Activated naive CD4-positive, alpha-beta T cell treated with anti-CD3 and anti-CD28 coated beads, Interleukin-2, amount 50 U/mL, for 16 hours (primary cell): ENCODE measurements around the gene PPP1R1C.
A peak's percentile ranks its signal among the peaks of the same experiment; 100 is the strongest.
"Not testable (repeated sequence)": the region's sequence is repeated elsewhere in the genome, so short reads cannot be mapped to it uniquely, and the experiment has no call there.

Experiments used
- DNase-seq: peaks from one replicate; pipeline ENCODE4 v3.0.0-alpha.2; 2020

PPP1R1C gene, protein sequence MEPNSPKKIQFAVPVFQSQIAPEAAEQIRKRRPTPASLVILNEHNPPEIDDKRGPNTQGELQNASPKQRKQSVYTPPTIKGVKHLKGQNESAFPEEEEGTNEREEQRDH

DNA sequence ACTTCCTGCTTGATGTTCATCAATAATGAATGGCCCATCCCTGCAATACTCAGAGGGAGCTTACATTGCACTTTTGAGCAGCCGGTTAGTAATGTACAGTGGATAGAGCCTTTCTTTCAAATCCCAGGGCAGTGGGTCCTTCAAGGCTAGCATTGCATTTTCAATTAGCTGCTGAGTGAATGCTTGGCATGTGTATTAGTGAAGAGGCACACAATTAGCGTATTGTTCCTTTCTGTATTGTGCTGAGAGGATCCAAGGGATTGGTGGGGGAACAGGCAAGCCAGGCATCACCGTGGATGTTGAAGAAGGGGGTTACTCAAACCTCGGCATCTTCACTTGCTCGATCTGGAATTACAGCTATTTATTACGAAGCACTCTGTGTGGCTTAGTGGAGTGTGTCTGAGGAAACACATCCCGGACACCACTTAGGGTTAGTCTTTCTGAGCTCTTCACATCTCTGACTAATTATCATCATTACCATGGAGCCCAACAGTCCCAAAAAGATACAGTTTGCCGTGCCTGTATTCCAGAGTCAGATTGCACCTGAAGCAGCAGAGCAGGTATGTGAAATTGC, at the start of gene PPP1R1C:
Gene PPP1R1C (plus strand): TSS at position 222 of the 574 bp plus-strand sequence. CDS start 258 bp downstream, at position 480.
- DNase-seq = no peak

DNA sequence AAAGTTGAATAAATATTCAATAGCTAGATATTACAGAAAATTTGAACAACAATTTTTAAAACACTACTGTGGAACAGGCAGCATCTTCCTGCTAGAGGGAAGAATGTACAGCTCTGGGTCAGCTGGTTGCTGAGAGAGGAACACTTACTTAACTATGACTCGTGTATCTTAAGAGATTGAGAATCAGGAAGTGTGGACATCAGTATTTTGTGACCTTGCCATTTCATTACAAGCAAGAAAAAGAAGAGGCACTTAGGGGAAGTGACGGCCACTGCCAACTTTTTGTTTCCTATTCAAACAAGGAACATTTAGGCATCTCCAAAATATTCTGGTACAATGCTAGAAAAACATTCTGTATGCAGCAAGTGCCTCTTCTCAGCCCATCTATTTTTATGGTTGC, 48.2 kb upstream of the PPP1R1C start:
- DNase-seq = no peak

DNA sequence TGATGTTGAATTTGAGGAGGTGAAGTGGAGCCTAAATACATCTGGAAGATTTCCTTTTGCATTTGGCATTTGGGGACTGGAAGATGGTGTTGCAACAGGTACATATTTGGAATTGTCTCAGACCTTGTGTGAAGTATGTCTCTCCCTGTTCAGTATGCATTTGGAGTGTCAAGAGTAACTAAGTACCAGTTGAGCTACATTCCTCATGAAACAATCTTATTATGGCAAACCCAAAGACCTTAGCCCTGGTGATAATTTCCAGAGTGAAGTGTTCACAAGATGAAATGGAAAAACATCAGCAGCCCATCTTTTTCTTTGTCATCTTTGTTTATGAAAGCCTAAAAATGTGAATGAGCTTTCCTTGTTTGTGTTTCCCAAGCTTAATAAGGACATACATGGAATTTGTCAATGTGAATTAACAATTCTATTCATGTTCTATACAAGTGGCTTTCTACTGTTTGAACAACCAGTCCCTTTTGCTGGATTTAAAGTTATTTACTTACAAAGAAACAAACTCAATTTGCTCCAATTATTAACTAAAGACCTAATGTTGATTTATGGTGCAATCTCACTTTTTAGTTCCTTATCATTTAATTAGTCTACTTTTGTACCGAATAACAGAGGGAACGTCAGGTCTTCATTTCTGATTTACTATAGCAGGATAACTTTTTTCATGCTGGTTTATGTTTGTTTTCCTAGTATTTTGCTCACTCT, 42.1 kb upstream of the PPP1R1C start:
- DNase-seq = no peak

DNA sequence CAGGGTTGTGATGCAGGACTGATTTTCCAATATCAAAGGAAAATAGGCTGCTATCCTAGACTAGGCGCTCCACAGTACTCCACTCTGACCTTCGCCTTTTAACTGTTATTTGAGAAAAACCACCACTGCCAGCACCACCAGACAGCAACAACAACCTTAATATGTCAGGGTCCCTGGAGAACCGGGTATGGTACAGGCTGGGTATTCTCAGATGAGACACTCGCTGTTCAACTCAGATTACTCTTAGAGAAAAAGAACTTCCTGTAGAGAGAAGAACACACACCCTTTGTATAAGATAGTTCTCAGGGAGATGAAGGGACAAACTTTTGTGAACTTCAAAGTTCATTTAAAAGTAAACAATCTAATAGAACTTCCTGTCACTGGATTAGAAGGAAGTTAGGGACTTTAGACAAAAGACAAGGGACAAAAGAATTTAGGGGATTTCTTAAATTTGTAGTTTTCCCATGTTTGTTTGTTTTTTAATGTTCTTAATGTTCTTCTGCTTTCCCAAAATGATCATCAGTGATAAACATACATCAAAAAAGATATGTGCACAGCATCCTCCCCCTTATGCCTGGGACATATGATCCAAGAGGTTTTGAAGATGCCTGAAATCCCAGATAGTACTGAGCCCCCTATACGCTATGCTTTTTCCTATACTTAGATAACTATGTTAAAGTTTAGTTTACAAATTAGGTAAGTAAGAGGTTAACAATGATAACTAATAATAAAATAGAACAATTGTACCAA, 41.3 kb upstream of the PPP1R1C start:
- no peak for DNase-seq

DNA sequence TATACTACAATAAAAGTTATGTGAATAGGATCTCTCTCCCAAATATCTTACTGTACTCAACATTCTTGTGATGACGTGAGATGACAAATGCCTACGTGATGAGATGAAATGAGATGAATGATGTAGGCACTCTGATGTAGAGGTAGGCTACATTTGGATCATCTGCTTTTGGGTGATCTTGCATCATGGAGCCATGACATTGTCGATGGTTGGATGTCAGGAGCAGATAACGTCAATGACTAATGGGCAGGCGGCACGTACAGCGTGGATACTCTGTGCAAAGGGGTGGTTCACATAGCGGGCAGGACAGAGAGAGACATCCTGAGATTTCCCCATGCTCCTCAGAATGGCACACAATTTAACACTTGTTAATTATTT, 40.8 kb upstream of the PPP1R1C start:
- no peak for DNase-seq

DNA sequence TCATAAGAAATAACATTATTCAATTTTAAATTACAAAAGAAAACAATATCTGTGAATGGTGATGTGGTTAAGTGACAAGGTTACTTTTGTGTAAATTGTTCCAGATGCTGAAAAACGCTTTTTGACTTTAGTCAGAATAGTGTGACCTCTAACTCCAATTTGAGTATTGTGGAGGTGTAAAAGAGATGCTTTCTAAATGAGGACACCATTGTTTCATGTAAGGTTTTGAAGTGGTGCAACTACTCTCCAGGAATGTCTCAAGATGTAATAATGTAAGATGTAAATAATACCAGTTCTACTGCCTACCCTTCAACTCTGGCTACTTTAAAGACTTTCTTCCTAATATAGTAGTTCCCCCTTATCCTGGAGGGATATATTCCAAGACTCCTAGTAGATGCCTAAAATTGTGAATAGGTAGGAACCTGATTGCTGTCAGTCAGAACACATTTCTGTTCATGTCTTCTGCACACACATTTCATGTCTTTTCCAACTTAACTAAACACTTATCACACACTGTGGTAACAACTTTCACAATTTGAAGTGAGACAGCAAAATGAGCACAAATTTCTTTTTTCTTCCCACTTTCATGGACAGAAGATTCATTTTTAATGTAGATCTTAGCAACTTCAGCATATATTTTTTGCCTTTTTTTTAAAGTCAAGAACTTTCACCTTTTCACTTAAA, 39.1 kb upstream of the PPP1R1C start:
- no peak for DNase-seq

DNA sequence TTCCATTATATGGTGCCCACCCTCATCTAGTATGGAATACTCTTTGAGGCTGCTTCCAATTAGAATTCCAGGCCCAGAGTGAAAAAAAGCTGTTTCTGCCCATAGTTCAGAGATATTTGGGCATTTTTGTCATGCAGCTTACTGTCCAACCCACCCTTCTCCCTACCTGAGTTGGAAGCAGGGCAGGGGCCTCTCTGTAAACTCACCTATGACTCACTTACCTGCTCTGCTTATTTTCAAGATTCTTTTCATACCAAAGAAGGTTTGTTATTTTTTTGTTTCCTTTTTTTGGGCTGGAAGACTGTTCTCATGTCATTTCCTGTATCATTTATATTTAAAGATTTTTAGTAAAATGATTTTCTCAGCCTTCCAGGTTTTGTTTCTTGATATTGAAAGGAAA, 38.4 kb upstream of the PPP1R1C start:
- DNase-seq = no peak

DNA sequence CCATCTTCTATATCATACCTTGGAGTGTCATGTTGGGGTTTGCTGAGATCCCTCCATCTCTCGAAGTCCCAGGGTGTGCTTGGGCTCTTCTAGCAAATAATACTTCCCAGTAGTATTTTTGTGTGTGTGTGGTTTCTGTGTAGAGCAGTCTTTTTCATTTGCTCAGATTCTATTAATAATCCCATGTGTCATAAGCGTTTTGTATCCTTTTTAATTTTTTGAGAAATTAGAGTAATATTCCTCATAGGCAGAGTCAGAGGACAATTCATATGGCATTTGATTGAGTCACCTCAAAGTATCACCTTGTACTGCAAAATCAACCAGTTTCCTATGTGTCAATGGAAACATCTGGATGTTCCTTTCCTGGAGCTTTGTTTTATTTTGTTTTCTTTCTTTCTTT, 37.4 kb upstream of the PPP1R1C start:
- no peak for DNase-seq

DNA sequence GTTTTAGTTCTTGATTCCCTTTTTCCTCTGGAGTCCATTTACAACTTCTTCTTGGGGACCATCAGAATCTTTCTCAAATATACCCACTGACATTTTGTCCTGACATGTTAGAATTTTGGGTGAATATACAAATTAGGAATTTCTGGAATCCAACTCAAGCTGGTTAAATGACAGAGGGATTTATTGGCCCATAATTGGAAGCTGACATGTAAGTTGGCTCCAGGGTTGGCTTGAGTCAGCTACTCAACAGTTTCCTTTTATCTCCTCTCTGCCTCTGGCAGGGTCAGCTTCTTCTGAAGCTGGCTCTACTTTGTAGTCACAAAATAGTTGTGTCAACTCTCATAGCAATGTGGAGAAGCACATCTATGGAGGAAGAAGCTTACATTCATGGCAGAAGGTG, 36.6 kb upstream of the PPP1R1C start:
- DNase-seq = no peak

DNA sequence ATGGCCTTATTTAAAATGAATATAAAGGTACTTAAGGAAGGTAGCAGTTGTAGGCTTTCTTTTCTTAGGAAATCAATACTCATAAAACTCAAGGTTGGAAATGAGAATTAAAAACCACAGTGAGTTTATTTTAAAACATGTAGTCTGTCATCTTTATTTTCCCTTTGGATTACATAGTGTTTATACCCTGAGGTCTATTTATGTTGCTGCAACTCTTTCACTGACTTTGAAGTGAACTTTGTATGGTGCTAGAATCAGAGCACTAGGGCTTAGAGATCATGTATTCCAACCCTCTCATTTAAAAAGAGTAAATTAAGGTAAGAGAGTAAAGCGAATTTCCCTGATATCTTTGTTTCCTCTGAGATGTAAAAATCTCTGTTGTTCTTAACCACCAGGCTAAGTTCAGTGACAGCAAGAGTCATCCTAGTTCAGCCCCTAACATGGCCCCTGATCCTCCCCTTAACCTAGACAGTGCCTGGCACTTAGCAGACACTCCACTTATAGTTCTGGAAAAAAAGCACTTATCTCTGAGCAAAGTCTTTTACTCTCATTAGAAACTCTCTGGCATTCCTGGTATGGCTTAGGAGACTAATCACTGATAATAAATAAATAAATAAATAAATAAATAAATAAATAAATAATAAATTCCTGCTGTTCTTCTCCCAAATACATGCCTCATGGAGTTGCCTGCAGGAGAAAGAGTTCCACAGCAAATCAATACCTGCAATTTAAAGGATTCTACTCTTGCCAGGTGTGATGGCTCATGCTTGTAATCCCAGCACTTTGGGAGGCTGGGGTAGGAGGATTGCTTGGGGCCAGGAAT, 33.0 kb upstream of the PPP1R1C start:
- no peak for DNase-seq

DNA sequence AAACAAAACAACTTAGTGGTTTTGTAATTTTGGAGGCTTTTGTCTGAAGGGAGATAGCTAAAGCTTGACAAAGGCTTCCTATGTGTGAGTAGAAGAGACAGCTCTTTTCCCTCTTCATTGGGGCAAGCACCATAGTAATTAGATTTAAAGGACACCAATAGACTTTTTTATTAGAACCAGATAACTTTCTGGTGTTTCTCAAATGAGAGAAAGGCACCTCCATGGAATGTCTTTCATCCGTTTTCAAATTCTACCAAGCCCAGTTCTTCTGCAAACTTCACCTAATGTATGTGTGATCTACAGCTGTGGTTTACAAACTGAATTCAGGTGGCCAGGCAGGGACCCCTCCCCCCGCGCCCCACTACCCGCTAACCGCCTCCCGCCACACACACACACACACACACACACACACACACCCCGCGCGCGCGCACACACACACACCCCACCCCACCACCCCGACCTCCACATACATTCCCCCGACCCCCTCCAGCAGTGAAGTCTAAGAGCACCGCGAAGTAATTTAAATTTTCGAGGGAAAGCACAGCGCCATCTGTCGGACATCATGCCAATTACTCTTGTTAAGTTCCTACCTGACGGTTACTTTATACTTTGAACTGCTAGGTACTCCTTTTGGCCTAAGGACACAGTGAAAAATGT, 31.6 kb upstream of the PPP1R1C start:
- DNase-seq = peak; percentile 58

DNA sequence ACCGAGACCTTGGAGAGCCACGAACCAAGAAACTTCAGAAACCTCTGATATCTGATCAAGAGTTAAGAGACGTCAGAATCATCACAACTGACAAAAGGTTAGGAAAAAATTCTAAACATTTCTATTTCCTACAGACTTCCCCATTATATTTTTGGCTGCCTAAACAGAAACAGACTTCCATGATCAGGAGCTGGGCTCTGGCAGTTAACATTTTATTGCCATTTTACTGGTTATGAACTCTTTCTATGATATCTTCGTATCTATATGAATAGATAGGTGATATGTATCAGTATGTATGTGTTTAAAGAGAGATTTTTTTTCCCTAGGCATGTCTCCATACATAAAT, 31.1 kb upstream of the PPP1R1C start:
- DNase-seq = no peak

DNA sequence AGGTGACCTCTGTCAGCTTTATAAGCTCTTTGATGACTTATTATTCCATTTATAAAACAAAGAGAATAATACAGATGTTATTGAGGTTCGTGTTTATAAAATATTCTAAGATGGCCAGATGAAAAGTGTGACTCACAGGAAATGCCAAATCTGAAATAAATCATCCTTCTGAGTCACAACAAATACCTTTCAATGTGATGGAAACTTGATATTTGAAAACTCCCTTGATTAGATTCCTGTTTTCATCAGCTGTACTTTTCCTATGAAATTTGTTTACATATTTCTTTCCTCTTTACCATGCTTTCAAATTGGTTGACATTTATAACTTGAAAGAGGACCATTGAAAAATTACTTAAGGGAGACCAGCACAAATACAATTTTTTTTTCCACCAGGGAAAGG, 30.6 kb upstream of the PPP1R1C start:
- no peak for DNase-seq

DNA sequence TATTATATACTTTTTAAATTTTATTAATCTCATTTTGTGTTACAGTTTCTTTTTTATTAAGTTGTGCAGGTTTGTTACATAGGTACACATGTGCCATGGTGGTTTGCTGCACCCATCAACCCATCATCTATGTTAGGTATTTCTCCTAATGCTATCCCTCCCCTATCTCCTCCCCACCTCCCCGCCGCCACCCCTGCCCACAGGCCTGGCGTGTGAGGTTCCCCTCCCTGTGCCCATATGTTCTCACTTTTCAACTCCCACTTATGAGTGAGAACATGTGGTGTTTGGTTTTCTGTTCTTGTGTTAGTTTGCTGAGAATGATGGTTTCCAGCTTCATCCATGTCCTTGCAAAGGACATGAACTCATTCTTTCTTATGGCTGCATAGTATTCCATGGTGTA, 29.8 kb upstream of the PPP1R1C start:
- not testable (repeated sequence) for DNase-seq

DNA sequence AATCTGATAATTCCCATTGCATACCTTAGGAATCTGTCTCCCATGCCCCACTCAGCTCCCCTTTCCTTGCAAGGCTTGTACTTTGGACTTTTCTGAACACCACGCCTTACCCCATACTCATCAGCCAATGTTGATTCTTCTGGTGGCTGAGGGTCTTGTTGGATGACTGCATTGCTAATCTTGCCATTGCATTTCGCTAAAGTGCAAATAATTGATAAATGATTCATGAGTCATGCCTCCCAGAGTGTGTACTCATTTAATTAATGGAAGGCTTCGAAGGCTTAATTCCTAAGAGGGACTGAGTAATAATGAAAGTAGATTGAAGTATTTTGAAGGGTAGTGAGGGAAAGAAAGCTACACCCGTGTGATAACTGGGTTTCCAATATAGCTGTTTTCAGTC, 28.0 kb upstream of the PPP1R1C start:
- no peak for DNase-seq

DNA sequence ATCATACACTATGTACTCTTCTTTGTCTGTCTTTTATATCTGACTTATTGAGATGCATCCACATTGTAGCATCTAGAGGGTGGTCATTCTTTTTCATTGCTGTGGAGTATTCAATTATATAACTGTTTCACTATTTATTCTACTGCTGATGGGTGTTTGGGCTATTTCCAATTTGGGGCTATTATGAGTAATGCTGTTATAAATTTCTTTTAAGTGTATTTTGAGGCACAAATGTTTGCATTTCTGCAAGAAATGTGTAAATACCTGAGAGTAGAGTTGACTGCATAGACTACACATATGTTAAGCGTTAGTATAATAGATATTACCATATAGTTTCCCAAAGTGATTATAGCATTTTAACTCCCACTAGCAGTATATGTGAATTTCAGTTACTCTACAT, 26.9 kb upstream of the PPP1R1C start:
- no peak for DNase-seq

DNA sequence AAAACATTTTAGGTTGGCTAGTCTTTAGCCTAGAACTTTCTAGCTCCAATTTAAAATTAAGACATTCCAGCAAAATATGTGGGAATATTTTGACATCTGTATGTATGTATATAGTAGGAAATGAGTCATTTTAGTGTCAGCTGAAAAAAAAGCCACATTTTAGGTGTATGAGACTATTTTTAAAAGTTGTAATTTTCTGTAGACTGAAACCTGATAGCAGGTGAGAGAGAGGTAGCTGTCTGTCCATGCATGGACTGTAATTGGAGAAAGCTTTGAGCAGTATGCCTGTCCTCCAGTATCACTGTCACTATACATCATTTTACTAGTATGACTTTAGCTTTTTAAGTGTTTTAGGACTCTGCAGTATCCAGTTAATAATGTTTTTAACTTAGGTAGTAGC, 26.1 kb upstream of the PPP1R1C start:
- DNase-seq = no peak

DNA sequence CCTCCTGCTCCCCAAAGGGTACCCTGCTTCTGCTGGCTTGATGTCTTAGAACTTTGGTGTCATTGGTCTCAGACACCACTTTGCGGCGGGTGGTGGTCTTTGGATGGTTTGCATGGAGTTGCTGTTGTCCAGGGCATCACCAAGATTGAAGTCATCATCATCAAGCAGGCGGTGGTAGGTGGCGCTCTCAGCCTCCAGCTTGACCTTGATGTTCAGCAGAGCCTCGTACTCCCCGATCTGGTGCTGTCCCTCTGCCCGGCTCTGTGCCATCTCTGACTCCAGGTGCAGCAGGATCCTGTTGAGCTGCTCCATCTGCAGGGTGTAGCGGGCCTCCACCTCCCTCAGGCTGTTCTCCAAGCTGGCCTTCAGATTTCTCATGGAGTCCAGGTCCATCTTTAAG, 24.5 kb upstream of the PPP1R1C start:
- DNase-seq = not testable (repeated sequence)

DNA sequence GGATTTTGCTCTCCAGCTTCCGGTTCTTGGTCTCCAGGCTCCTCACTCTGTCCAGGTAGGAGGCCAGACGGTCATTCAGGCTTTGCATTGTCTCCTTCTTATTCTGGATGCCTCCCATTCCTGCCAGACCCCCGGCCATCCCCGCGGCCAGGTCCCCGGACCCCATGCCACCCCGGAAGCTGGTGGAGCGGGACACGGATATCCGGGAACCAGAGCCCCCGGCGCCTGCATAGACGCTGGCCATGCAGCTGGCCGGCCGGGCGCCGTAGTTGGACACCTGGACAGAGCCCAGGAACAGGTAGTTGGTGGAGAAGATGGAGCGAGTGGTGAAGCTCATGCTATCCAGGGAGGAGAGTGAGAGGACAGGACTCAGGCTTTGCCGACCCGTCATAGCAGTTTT, 23.5 kb upstream of the PPP1R1C start:
- no peak for DNase-seq

DNA sequence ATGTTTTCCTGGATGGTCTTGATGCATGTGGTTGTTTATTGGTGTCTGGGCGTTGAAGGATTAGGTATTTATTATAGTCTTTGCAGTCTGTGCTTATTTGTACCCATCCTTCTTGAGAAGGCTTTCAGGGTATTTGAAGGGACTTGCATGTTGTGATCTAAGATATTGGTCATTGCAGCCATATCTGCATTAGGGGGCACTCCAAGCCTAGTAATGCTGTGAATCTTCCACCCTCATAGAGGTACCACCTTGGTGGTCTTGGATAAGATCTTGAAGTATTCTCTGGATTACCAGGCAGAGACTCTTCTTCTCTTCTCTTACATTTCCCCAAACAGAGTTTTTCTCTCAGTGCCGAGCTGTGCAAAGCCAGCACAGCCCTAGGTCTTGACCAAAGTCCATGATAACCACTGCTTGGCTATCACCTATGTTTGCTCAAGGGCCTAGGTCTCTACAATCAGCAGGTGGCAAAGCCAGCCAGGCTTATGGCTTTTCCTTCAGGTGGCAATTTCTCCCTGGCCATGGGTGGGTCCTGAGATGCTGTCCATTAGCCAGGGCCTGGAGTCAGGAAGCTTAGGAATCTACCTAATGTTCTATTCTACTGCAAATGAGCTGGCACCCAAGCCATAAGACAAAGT, 15.4 kb upstream of the PPP1R1C start:
- no peak for DNase-seq

DNA sequence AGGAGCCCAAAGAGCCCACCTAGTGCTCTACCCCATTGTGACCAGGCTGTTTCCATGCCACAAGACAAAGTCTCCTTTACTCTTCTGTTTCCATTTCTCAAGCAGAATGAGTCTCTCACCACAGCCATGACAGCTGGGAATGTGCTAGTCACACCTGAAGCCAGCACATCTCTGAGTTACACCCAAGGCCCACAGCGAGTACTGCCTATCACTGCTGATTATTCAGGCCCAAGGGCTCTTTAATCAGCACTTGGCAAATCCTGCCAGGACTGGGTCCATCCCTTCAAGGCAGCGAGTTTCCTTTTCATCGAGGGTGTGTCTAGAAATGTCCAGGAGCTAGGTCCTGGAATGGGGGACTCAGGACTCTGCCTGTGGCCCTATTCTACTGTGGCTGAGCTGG, 14.6 kb upstream of the PPP1R1C start:
- DNase-seq = no peak
